ENCODE results near the gene HBA2.
A peak's percentile ranks its signal among the peaks of the same experiment; 100 is the strongest.
"Not testable (repeated sequence)": the region's sequence is repeated elsewhere in the genome, so short reads cannot be mapped to it uniquely, and the experiment has no call there.

The HBA2 gene

GRCh38 chr16:176006-176405, 3.3 kb downstream of the HBA2 start:
- not testable (repeated sequence) for DNase-seq

GRCh38 chr16:176477-177382, 4.1 kb downstream of the HBA2 start, which contains the start of gene HBA1:
Gene HBA1 (plus strand): TSS chr16:176680. CDS start chr16:176717, 37 bp downstream.
- not testable (repeated sequence) for DNase-seq

GRCh38 chr16:177394-177822, 4.7 kb downstream of the HBA2 start:
- no peak for DNase-seq

GRCh38 chr16:177981-178667, 5.4 kb downstream of the HBA2 start:
- no peak for DNase-seq

GRCh38 chr16:178668-179015, 6.0 kb downstream of the HBA2 start:
- DNase-seq: no peak

GRCh38 chr16:179211-180092, 6.8 kb downstream of the HBA2 start:
- no peak for DNase-seq

- peak in 1 of 2 donors; percentile 27 for DNase-seq
These were observed 7.5 kb downstream of the HBA2 start, which contains the start of gene HBQ1 for GRCh38 chr16:180101-180675. Gene HBQ1 (plus strand): TSS chr16:180459. CDS start chr16:180487, 28 bp downstream.

- peak; percentile 80 to 85 for DNase-seq
These were observed 8.2 kb downstream of the HBA2 start for GRCh38 chr16:180681-181564.

GRCh38 chr16:181565-182021, 8.9 kb downstream of the HBA2 start:
- no peak for DNase-seq

- no peak for DNase-seq
These were observed 10.3 kb downstream of the HBA2 start for GRCh38 chr16:183005-183404.

- no peak for DNase-seq
These were observed 12.5 kb downstream of the HBA2 start for GRCh38 chr16:185213-185612.

GRCh38 chr16:185691-186090, 13.0 kb downstream of the HBA2 start:
- DNase-seq: no peak

GRCh38 chr16:187330-187729, 14.7 kb downstream of the HBA2 start:
- DNase-seq: no peak

GRCh38 chr16:188674-189073, 16.0 kb downstream of the HBA2 start:
- DNase-seq: peak in 1 of 2 donors; percentile 33

GRCh38 chr16:189604-190186, 17.0 kb downstream of the HBA2 start:
- no peak for DNase-seq

GRCh38 chr16:191831-192230, 19.2 kb downstream of the HBA2 start:
- DNase-seq: no peak

- DNase-seq: no peak
These were observed 20.0 kb downstream of the HBA2 start for GRCh38 chr16:192686-193085.

- no peak for DNase-seq
These were observed 20.8 kb downstream of the HBA2 start for GRCh38 chr16:193441-193840.

GRCh38 chr16:194516-194915, 21.8 kb downstream of the HBA2 start:
- DNase-seq: no peak

GRCh38 chr16:200388-200787, 27.7 kb downstream of the HBA2 start:
- no peak for DNase-seq

- DNase-seq: no peak
These were observed 30.6 kb downstream of the HBA2 start for GRCh38 chr16:203246-203645.
